LNCaP clone FGC (cell line): ENCODE data around the gene ERICH6B.
A peak's percentile ranks its signal among the peaks of the same experiment; 100 is the strongest.

Experiments used
- DNase-seq: peaks from one replicate; pipeline ENCODE4 v3.0.0-alpha.2; 2011; ENCODE audit warnings: low read depth
- H3K4me3 ChIP-seq: 2 replicates; pipeline ENCODE4 v1.5.1; 2011; ENCODE audit warnings: mild to moderate bottlenecking, low read depth, low read length, control low read depth
- CTCF ChIP-seq: IDR thresholded peaks from 2 replicates; pipeline ENCODE4 v1.5.1; 2012; ENCODE audit warnings: mild to moderate bottlenecking; ENCODE audit not compliant: control insufficient read depth, insufficient read depth; ENCODE audit errors: extremely low read depth

The ERICH6B gene

GRCh38 chr13:45595965-45596364 lies 19.6 kb downstream of the ERICH6B start:
- no peak overlapping the region for H3K4me3 ChIP-seq
- no peak for DNase-seq
- TF ChIP-seq CTCF: no peak

- no peak for TF ChIP-seq CTCF
- H3K4me3 ChIP-seq: no peak overlapping the region
- no peak for DNase-seq
These were observed 20.8 kb downstream of the ERICH6B start for GRCh38 chr13:45594764-45595163.

- DNase-seq: no peak
- H3K4me3 ChIP-seq: no peak overlapping the region
- no peak for TF ChIP-seq CTCF
These were observed 21.3 kb downstream of the ERICH6B start for GRCh38 chr13:45594227-45594626.

- no peak for TF ChIP-seq CTCF
These were observed 22.8 kb downstream of the ERICH6B start for GRCh38 chr13:45592758-45593157.

GRCh38 chr13:45590066-45590465 lies 25.5 kb downstream of the ERICH6B start:
- no peak for TF ChIP-seq CTCF
- no peak overlapping the region for H3K4me3 ChIP-seq
- no peak for DNase-seq

More at GRCh38 chr13:45592758-45593157, 22.8 kb downstream of the ERICH6B start:
- no peak overlapping the region for H3K4me3 ChIP-seq
- DNase-seq: no peak

GRCh38 chr13:45587897-45588296 lies 27.6 kb downstream of the ERICH6B start:
- TF ChIP-seq CTCF: no peak
- no peak for DNase-seq
- no peak overlapping the region for H3K4me3 ChIP-seq

GRCh38 chr13:45584816-45585215 lies 30.7 kb downstream of the ERICH6B start:
- peak; percentile 30 for TF ChIP-seq CTCF
- no peak for DNase-seq
- no peak overlapping the region for H3K4me3 ChIP-seq
